LNCaP clone FGC (cell line): ENCODE measurements around the gene PTPN18.

Experiments used
- DNase-seq: peaks from one replicate; pipeline ENCODE4 v3.0.0-alpha.2; 2011; ENCODE audit warnings: low read depth
- H3K4me3 ChIP-seq: 2 replicates; pipeline ENCODE4 v1.5.1; 2011; ENCODE audit warnings: mild to moderate bottlenecking, low read depth, low read length, control low read depth
- TF ChIP-seq, protein P1 (sequence below): IDR thresholded peaks from 2 replicates; pipeline ENCODE4 v1.5.1; 2012; ENCODE audit warnings: mild to moderate bottlenecking; ENCODE audit not compliant: control insufficient read depth, insufficient read depth; ENCODE audit errors: extremely low read depth

Gene PTPN18

GRCh38 chr2:130375291-130376266 is 19.7 kb downstream of the PTPN18 start:
- no peak overlapping the region for H3K4me3 ChIP-seq
- TF ChIP-seq, protein P1, sequence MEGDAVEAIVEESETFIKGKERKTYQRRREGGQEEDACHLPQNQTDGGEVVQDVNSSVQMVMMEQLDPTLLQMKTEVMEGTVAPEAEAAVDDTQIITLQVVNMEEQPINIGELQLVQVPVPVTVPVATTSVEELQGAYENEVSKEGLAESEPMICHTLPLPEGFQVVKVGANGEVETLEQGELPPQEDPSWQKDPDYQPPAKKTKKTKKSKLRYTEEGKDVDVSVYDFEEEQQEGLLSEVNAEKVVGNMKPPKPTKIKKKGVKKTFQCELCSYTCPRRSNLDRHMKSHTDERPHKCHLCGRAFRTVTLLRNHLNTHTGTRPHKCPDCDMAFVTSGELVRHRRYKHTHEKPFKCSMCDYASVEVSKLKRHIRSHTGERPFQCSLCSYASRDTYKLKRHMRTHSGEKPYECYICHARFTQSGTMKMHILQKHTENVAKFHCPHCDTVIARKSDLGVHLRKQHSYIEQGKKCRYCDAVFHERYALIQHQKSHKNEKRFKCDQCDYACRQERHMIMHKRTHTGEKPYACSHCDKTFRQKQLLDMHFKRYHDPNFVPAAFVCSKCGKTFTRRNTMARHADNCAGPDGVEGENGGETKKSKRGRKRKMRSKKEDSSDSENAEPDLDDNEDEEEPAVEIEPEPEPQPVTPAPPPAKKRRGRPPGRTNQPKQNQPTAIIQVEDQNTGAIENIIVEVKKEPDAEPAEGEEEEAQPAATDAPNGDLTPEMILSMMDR, result no peak
- no peak for DNase-seq

GRCh38 chr2:130376433-130377293 is 20.8 kb downstream of the PTPN18 start:
- DNase-seq, result no peak
- H3K4me3 ChIP-seq, result no peak overlapping the region
- TF ChIP-seq, protein P1, result 0 out of 2 replicates have a peak, but pooled peaks have one; percentile 5

DNA sequence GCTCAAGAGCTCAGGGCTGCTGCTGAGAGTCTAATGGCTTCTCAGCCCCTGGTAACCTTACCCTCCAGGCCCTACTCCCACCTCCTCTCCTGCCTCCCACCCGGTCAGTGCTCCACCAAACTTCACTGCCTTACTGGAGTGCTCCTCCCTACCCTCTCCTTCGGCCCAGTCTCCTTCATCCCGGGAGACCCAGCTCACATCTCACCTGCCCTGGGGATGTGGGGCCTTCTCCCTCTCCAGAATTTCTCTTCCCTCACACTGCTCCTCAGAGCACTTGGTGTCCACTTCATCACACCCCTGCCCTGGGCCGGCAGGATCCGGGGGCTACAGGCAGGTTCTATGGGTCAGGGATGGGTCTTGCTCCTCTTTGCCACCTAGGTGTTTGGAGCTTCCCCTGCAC is 21.6 kb downstream of the PTPN18 start:
- no peak for DNase-seq
- no peak overlapping the region for H3K4me3 ChIP-seq

GRCh38 chr2:130378206-130378897 is 22.5 kb downstream of the PTPN18 start:
- DNase-seq, result no peak
- H3K4me3 ChIP-seq, result no peak overlapping the region
- TF ChIP-seq, protein P1, result no peak

More for the DNA sequence above, 21.6 kb downstream of the PTPN18 start:
- TF ChIP-seq, protein P1, result no peak

- TF ChIP-seq, protein P1, result no peak
- DNase-seq, result no peak
- H3K4me3 ChIP-seq, result no peak overlapping the region
Measured at GRCh38 chr2:130378898-130379214, 23.0 kb downstream of the PTPN18 start.

DNA sequence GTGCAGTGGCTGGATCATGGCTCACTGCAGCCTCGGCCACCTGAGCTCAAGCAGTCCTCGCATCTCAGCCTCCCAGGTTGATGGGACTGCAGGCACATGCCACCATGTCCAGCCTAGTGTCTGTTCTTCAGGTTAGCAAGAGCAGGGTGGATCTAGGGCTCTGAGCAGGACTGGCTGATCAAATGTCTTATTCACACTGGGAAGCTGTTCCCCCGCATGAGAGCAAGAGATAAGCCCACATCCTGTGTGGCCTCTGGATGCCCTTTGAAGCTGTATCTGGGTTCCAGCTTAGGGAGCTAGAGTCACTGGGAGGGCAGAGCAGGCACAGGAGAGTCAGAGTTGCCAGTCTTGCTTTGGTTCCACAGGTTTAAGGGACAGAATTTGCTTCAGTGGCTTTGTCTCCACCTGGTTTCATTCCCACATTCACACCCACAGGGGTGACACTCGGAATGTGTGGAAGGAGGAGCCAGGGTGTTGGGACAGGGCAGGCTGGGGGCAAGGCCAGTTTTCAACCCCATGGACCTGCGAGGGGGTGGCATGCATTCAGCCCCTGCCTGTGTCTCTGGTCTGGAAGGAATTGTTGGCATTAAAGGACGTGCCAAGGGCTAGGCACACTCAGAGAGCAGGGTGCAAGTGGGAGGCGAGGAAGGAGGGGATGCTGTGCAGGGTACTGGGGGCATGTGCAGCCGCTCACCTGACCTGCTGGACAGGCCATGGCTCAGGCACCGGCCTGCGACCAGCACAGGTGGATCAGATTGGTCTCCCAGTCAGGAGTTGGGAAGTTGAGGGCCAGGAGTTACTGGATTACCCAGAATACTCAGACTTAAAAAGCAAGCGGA is 24.5 kb downstream of the PTPN18 start:
- DNase-seq, result no peak
- no peak overlapping the region for H3K4me3 ChIP-seq
- TF ChIP-seq, protein P1, result no peak
